ENCODE measurements around the gene OGFOD2. TPM values are rescaled to one million over a fixed set of nuclear protein-coding genes. Genes with fewer than 3 reads are reported as not detected.

OGFOD2 gene
- total and polyA plus RNA-seq, 2 of the 13 experiments (the other 11 are each of a cell fraction or from before 2014, with no cell fraction given) = 13.2 to 14.6 TPM

- TF ChIP-seq ZHX2 (IDR thresholded peaks at IDR 0.05; ENCODE audit: low read depth) (no peak), ZHX2 (CRISPR knock-in tag; IDR thresholded peaks at IDR 0.05; ENCODE audit: borderline replicate concordance) (no peak), ZNF768 (CRISPR knock-in tag; IDR thresholded peaks at IDR 0.05) (peak; percentile 93), ZNF629 (CRISPR knock-in tag; conservative IDR thresholded peaks at IDR 0.05) (peak; percentile 53), KLF6 (CRISPR knock-in tag; IDR thresholded peaks at IDR 0.05) (no peak)
Measured at GRCh38 chr12:122960193-122960569, 14.9 kb upstream of the OGFOD2 start (continued).

GRCh38 chr12:122961531-122962329 lies 13.3 kb upstream of the OGFOD2 start:
- CTCF ChIA-PET (ENCODE audit: low intra/inter-chr PET ratio, low total read pairs) = no interaction called here
- Histone ChIP-seq H3K79me2 (ENCODE audit: insufficient read depth, low read length) (no peaks in the 10 kb centered on the region), H3K9ac (ENCODE audit: insufficient read depth, low read depth, low read length) (no peak overlapping the region), H3K4me2 (ENCODE audit: low read depth, low read length) (no peak overlapping the region), H3K9me3 (ENCODE audit: low read length) (no peaks in the 10 kb centered on the region), H2AFZ (ENCODE audit: low read length) (no peak overlapping the region), H4K20me1 (ENCODE audit: insufficient read depth, low read length) (no peaks in the 10 kb centered on the region), H3K4me3 (replicated peaks in 1 of 3; ENCODE audit: insufficient read depth in 1 of 3, low read depth in 2 of 3, low read length in 3 of 3) (no peak overlapping the region), H3K4me1 (ENCODE audit: insufficient read depth, low read length) (peaks cover 37% of the 10 kb centered on the region), H3K27me3 (ENCODE audit: control insufficient read depth in 1 of 2, insufficient read depth in 2 of 2, low read length in 2 of 2) (no peaks in the 10 kb centered on the region), H3K36me3 (replicated peaks in 1 of 2; ENCODE audit: control insufficient read depth in 1 of 2, insufficient read depth in 2 of 2, low read length in 2 of 2) (peaks cover 2 to 3% of the 10 kb centered on the region in 2 experiments; a peak in 3 of 5 replicates), H3K27ac (ENCODE audit: extremely low read length, insufficient read depth, low read length) (no peak overlapping the region)
- in situ Hi-C loops (cut with HindIII; ENCODE audit: extremely low pct_ligation_motif_present, low pct_unique_long_range_greater_than_20kb) = no loop called here
- FAIRE-seq (no peak), DNase-seq (ENCODE audit: low spot score) (no peak), ATAC-seq (no peak)
- POLR2A ChIA-PET = no interaction called here
- intact Hi-C loops (cut with micrococcal nuclease; ENCODE audit: unreplicated experiment) = no loop called here
- WGBS (ENCODE audit: low lambda C conversion rate) = 85% methylated on average over 10 of the region's 10 CpGs
- no TSS peak for BruUV-seq (replicated peaks)
- no peak for TF ChIP-seq MAFF (IDR thresholded peaks at IDR 0.05; ENCODE audit: low read depth, low read length)
- no peak for TF ChIP-seq ZNF225 (CRISPR knock-in tag; IDR thresholded peaks at IDR 0.05)
- no peak for TF ChIP-seq HNF1B (CRISPR knock-in tag; IDR thresholded peaks at IDR 0.05)
- TF ChIP-seq JUNB (CRISPR knock-in tag; IDR thresholded peaks at IDR 0.05; ENCODE audit: borderline replicate concordance) = no peak
- TF ChIP-seq NBN (conservative IDR thresholded peaks at IDR 0.05) = no peak
- no peak for TF ChIP-seq RELA (CRISPR knock-in tag; IDR thresholded peaks at IDR 0.05)
- TF ChIP-seq ZNF543 (CRISPR knock-in tag; IDR thresholded peaks at IDR 0.05) = no peak
- no peak for TF ChIP-seq ZNF331 (CRISPR knock-in tag; IDR thresholded peaks at IDR 0.05)
- no peak for TF ChIP-seq ZNF230 (CRISPR knock-in tag; IDR thresholded peaks at IDR 0.05)
- no peak for TF ChIP-seq SCMH1 (CRISPR knock-in tag; IDR thresholded peaks at IDR 0.05; ENCODE audit: borderline replicate concordance)
- TF ChIP-seq KDM5B (CRISPR knock-in tag; IDR thresholded peaks at IDR 0.05; ENCODE audit: borderline replicate concordance) = no peak
- TF ChIP-seq TP53 (CRISPR knock-in tag; conservative IDR thresholded peaks at IDR 0.05) = no peak
- TF ChIP-seq THAP11 (CRISPR knock-in tag; IDR thresholded peaks at IDR 0.05) = no peak

All from HepG2 (cell line).